SW480 (cell line): ENCODE data around the gene PPP1CA.

Experiments
- DNase-seq: peaks from one replicate; pipeline ENCODE4 v3.0.0-alpha.2; 2016; ENCODE audit warnings: low spot score

Gene PPP1CA

GRCh38 chr11:67382276-67383136 is 19.2 kb downstream of the PPP1CA start:
- DNase-seq: peak; percentile 72

GRCh38 chr11:67381244-67381972 is 20.2 kb downstream of the PPP1CA start:
- DNase-seq: no peak

GRCh38 chr11:67379061-67380058 is 22.3 kb downstream of the PPP1CA start:
- DNase-seq: peak; percentile 52

GRCh38 chr11:67378544-67378943 is 23.1 kb downstream of the PPP1CA start:
- no peak for DNase-seq

- no peak for DNase-seq
Observed at GRCh38 chr11:67376873-67377808, 24.5 kb downstream of the PPP1CA start.

GRCh38 chr11:67376063-67376820 is 25.4 kb downstream of the PPP1CA start:
- DNase-seq: no peak

GRCh38 chr11:67375320-67376055 is 26.2 kb downstream of the PPP1CA start:
- DNase-seq: no peak

GRCh38 chr11:67374571-67375281 is 26.9 kb downstream of the PPP1CA start:
- DNase-seq: peak; percentile 67

- peak; percentile 94 for DNase-seq
Observed at GRCh38 chr11:67373648-67374570, 27.7 kb downstream of the PPP1CA start.

- peak; percentile 56 for DNase-seq
Observed at GRCh38 chr11:67372993-67373647, 28.5 kb downstream of the PPP1CA start, which contains the start of gene CLCF1. TSS of gene CLCF1 (minus strand) at chr11:67373598. CDS start at chr11:67373539, 59 bp downstream.

- DNase-seq: no peak
Observed at GRCh38 chr11:67372321-67372992, 29.2 kb downstream of the PPP1CA start.

- DNase-seq: no peak
Observed at GRCh38 chr11:67371911-67372320, 29.7 kb downstream of the PPP1CA start.

- peak; percentile 54 for DNase-seq
Observed at GRCh38 chr11:67371189-67371910, 30.3 kb downstream of the PPP1CA start.

GRCh38 chr11:67370351-67371076 is 31.1 kb downstream of the PPP1CA start:
- no peak for DNase-seq

- no peak for DNase-seq
Observed at GRCh38 chr11:67369801-67370284, 31.8 kb downstream of the PPP1CA start.
